Fibroblast of lung (primary cell): ENCODE results near the gene TMEM63B. TPM values are rescaled to one million over a fixed set of nuclear protein-coding genes. Genes with fewer than 3 reads are reported as not detected.
A peak's percentile ranks its signal among the peaks of the same experiment; 100 is the strongest.

ENCODE experiments used
- DNase-seq, 2 donors: peaks; one replicate each; pipeline versions ENCODE4 v3.0.0 to v3.0.0-alpha.2; 2010; ENCODE audit warnings: low read depth in 2 of 2
- H2AFZ ChIP-seq: 2 replicates; pipeline ENCODE4 v1.5.1; 2012; ENCODE audit warnings: low read length, control low read depth, inconsistent platforms
- H3K27ac ChIP-seq: 2 replicates; pipeline ENCODE4 v1.5.1; 2011; ENCODE audit warnings: low read length, control low read depth; ENCODE audit not compliant: insufficient read depth
- H3K27me3 ChIP-seq: 2 replicates; pipeline ENCODE4 v1.5.1; 2011; ENCODE audit warnings: mild to moderate bottlenecking, low read length; ENCODE audit not compliant: control insufficient read depth, insufficient read depth
- H3K36me3 ChIP-seq: 2 replicates; pipeline ENCODE4 v1.5.1; 2011; ENCODE audit warnings: low read length; ENCODE audit not compliant: control insufficient read depth, insufficient read depth
- H3K4me1 ChIP-seq: 2 replicates; pipeline ENCODE4 v1.5.1; 2011; ENCODE audit warnings: low read length; ENCODE audit not compliant: control insufficient read depth, insufficient read depth; ENCODE audit errors: extremely low read depth
- H3K4me2 ChIP-seq: 2 replicates; pipeline ENCODE4 v1.5.1; 2011; ENCODE audit warnings: low read length, control low read depth; ENCODE audit not compliant: insufficient read depth; ENCODE audit errors: extremely low read depth
- H3K4me3 ChIP-seq, 4 experiments: fragments of 200-600 bp in 1 of 4; sonication (generic) in 1 of 4; replicated peaks in 1 of 4; 2 replicates each; pipeline ENCODE4 v1.5.1; 2011 to 2016; ENCODE audit warnings: low read length in 4 of 4, low read depth in 3 of 4, mild to moderate bottlenecking in 3 of 4, control low read depth in 2 of 4, inconsistent platforms in 1 of 4, mixed read lengths in 1 of 4; ENCODE audit not compliant: insufficient read depth in 1 of 4; ENCODE audit errors: control extremely low read depth in 1 of 4
- H3K79me2 ChIP-seq: 2 replicates; pipeline ENCODE4 v1.5.1; 2012; ENCODE audit warnings: mild to moderate bottlenecking, low read length, inconsistent platforms; ENCODE audit not compliant: control insufficient read depth, insufficient read depth
- H3K9ac ChIP-seq: 2 replicates; pipeline ENCODE4 v1.5.1; 2011; ENCODE audit warnings: mild to moderate bottlenecking, low read length, control low read depth; ENCODE audit not compliant: insufficient read depth
- H3K9me3 ChIP-seq: 2 replicates; pipeline ENCODE4 v1.5.1; 2012; ENCODE audit warnings: low read depth, low read length; ENCODE audit not compliant: control insufficient read depth, insufficient read depth
- H4K20me1 ChIP-seq: 2 replicates; pipeline ENCODE4 v1.5.1; 2011; ENCODE audit warnings: low read length; ENCODE audit not compliant: control insufficient read depth, insufficient read depth; ENCODE audit errors: extremely low read depth
- EZH2 ChIP-seq: IDR thresholded peaks from 2 replicates; pipeline ENCODE4 v1.5.1; 2012; ENCODE audit warnings: low read length, control low read depth, mild to moderate bottlenecking; ENCODE audit errors: missing control alignments
- polyA plus RNA-seq, 2 donors: library from polyadenylated mRNA; depleted of rRNA in 1 of 2; stranded (reverse) in 1 of 2; unstranded in 1 of 2; fragments of >200 nt; gene quantifications; 2 replicates each; pipeline ENCODE4 v1.2.1, GENCODE V29; 2011 to 2012; ENCODE audit warnings: missing spikeins in 1 of 2
- total RNA-seq: library from RNA; depleted of rRNA; stranded (reverse); fragments of >200 nt; gene quantifications from 2 replicates; pipeline ENCODE4 v1.2.1, GENCODE V29; 2014
- TF ChIP-seq, protein P1 (sequence below), 2 donors: IDR thresholded peaks in 1 of 2; conservative IDR thresholded peaks in 1 of 2; 1 replicate in 1 of 2; 2 replicates in 1 of 2; pipeline ENCODE4 v1.5.1; 2011 to 2012; ENCODE audit warnings: low read length in 2 of 2, control low read depth in 1 of 2, inconsistent platforms in 1 of 2, low read depth in 1 of 2, mild to moderate bottlenecking in 1 of 2

The TMEM63B gene
- total and polyA plus RNA-seq, 2 donors (not counting 1 experiment from before 2014, with no cell fraction given): 32.2 to 42.1 TPM

GRCh38 chr6:44151348-44152108 lies 24.2 kb downstream of the TMEM63B start:
- Histone ChIP-seq H3K4me3 (no peak overlapping the region), H3K4me2 (no peak overlapping the region), H4K20me1 (no peaks in the 10 kb centered on the region), H3K27ac (no peak overlapping the region), H3K27me3 (no peaks in the 10 kb centered on the region), H3K36me3 (peaks cover 11% of the 10 kb centered on the region), H3K9ac (no peak overlapping the region), H3K9me3 (no peaks in the 10 kb centered on the region), H3K79me2 (no peaks in the 10 kb centered on the region), H2AFZ (no peak overlapping the region), H3K4me1 (no peaks in the 10 kb centered on the region)
- DNase-seq: peak; percentile 46 to 56
- TF ChIP-seq EZH2: no peak
- TF ChIP-seq, protein P1, sequence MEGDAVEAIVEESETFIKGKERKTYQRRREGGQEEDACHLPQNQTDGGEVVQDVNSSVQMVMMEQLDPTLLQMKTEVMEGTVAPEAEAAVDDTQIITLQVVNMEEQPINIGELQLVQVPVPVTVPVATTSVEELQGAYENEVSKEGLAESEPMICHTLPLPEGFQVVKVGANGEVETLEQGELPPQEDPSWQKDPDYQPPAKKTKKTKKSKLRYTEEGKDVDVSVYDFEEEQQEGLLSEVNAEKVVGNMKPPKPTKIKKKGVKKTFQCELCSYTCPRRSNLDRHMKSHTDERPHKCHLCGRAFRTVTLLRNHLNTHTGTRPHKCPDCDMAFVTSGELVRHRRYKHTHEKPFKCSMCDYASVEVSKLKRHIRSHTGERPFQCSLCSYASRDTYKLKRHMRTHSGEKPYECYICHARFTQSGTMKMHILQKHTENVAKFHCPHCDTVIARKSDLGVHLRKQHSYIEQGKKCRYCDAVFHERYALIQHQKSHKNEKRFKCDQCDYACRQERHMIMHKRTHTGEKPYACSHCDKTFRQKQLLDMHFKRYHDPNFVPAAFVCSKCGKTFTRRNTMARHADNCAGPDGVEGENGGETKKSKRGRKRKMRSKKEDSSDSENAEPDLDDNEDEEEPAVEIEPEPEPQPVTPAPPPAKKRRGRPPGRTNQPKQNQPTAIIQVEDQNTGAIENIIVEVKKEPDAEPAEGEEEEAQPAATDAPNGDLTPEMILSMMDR (conservative IDR thresholded peaks at IDR 0.05 in 1 of 2, IDR thresholded peaks at IDR 0.05 in 1 of 2; ENCODE audit: low read depth in 1 of 2, low read length in 2 of 2): peak; percentile 86 to 91

GRCh38 chr6:44152109-44152461 lies 24.7 kb downstream of the TMEM63B start:
- Histone ChIP-seq H3K4me1 (no peaks in the 10 kb centered on the region), H3K27ac (no peak overlapping the region), H3K9ac (no peak overlapping the region), H3K4me3 (no peak overlapping the region), H3K27me3 (no peaks in the 10 kb centered on the region), H4K20me1 (no peaks in the 10 kb centered on the region), H2AFZ (no peak overlapping the region), H3K4me2 (no peak overlapping the region), H3K36me3 (peaks cover 11% of the 10 kb centered on the region), H3K9me3 (no peaks in the 10 kb centered on the region), H3K79me2 (no peaks in the 10 kb centered on the region)
- no peak for TF ChIP-seq EZH2
- TF ChIP-seq, protein P1 (conservative IDR thresholded peaks at IDR 0.05 in 1 of 2, IDR thresholded peaks at IDR 0.05 in 1 of 2; ENCODE audit: low read depth in 1 of 2, low read length in 2 of 2): no peak
- DNase-seq: no peak

DNA sequence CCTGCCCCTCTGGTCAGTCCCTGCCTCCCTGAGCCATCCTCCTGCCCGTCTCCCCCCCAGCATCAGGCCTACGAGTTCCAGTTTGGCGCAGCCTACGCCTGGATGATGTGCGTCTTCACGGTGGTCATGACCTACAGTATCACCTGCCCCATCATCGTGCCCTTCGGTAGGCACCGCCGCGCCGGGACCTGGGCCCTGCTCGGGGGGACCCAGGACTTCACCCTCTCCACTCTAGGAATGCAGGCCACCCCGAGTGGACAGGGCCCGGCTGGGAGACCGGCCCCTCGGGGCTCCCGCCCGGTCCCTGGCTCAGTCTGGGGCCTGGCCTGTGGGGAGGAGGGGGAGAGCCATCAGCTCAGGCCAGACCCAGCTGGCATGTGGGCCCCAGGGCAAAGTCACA lies 25.2 kb downstream of the TMEM63B start:
- no peak overlapping the region for H3K9ac ChIP-seq
- H3K4me1 ChIP-seq: no peaks in the 10 kb centered on the region
- H3K79me2 ChIP-seq: no peaks in the 10 kb centered on the region
- no peak overlapping the region for H3K27ac ChIP-seq
- no peak for TF ChIP-seq EZH2
- TF ChIP-seq, protein P1 (conservative IDR thresholded peaks at IDR 0.05 in 1 of 2, IDR thresholded peaks at IDR 0.05 in 1 of 2; ENCODE audit: low read depth in 1 of 2, low read length in 2 of 2): no peak
- H3K36me3 ChIP-seq: peaks cover 9% of the 10 kb centered on the region
- no peaks in the 10 kb centered on the region for H4K20me1 ChIP-seq
- no peaks in the 10 kb centered on the region for H3K9me3 ChIP-seq
- H3K4me3 ChIP-seq: no peak overlapping the region
- no peak overlapping the region for H3K4me2 ChIP-seq
- no peak for DNase-seq
- no peaks in the 10 kb centered on the region for H3K27me3 ChIP-seq
- H2AFZ ChIP-seq: no peak overlapping the region
